Measurements from ENCODE around the gene ERCC6. TPM values are rescaled to one million over a fixed set of nuclear protein-coding genes. Genes with fewer than 3 reads are reported as not detected.

Gene ERCC6
- total RNA-seq = 7.4 and 9.2 TPM in 2 replicates

GRCh38 chr10:49538381-49539319, at the start of gene ERCC6:
Gene ERCC6 (minus strand): TSS chr10:49539121.

Other genes with a start within 250 kb of the ERCC6 start
- not detected in 2 replicates for gene C10orf71, start 240.0 kb downstream of the ERCC6 start, total RNA-seq
- gene DRGX, start 143.0 kb downstream of the ERCC6 start, total RNA-seq = not detected in 2 replicates
- gene SLC18A3, start 71.2 kb upstream of the ERCC6 start, total RNA-seq = not detected in 2 replicates
- gene CHAT, start 74.9 kb upstream of the ERCC6 start, total RNA-seq = not detected in 2 replicates
- not detected in 2 replicates for gene C10orf53, start 140.5 kb upstream of the ERCC6 start, total RNA-seq
- gene OGDHL, start 223.2 kb upstream of the ERCC6 start, total RNA-seq = 0.18 and 0.58 TPM in 2 replicates